GM23338 (cell line): ENCODE measurements around the gene RSPH1. TPM values are rescaled to one million over a fixed set of nuclear protein-coding genes. Genes with fewer than 3 reads are reported as not detected.

Experiments
- ATAC-seq: fragments of 200-7000 bp; cut with Tn5 transposase; 3 replicates; pipeline ENCODE4 v1.9.1; 2020
- DNase-seq: peaks from one replicate; pipeline ENCODE4 v3.0.0-alpha.2; 2015; ENCODE audit warnings: low spot score
- H2AFZ ChIP-seq: fragments of 200-600 bp; sonication (generic); 2 replicates; pipeline ENCODE4 v1.8.0; 2016; ENCODE audit warnings: antibody characterized with exemption, mild to moderate bottlenecking, moderate library complexity
- H3F3A ChIP-seq: fragments of 200-600 bp; sonication (generic); replicated peaks from 2 replicates; pipeline ENCODE4 v1.8.0; 2017; ENCODE audit warnings: antibody characterized with exemption, mixed run types, low read depth
- H3K27ac ChIP-seq: fragments of 200-600 bp; sonication (generic); 2 replicates; pipeline ENCODE4 v1.6.1; 2016; ENCODE audit warnings: low read depth
- H3K27me3 ChIP-seq: fragments of 200-600 bp; sonication (generic); 2 replicates; pipeline ENCODE4 v1.8.0; 2016; ENCODE audit warnings: mild to moderate bottlenecking, mixed run types, moderate library complexity; ENCODE audit not compliant: insufficient read depth
- H3K36me3 ChIP-seq: fragments of 200-600 bp; sonication (generic); 2 replicates; pipeline ENCODE4 v1.8.0; 2016; ENCODE audit warnings: mild to moderate bottlenecking; ENCODE audit not compliant: insufficient read depth
- H3K4me1 ChIP-seq: fragments of 200-600 bp; sonication (generic); 2 replicates; pipeline ENCODE4 v1.8.0; 2016; ENCODE audit warnings: mild to moderate bottlenecking, moderate library complexity; ENCODE audit not compliant: insufficient read depth
- H3K4me2 ChIP-seq: fragments of 200-600 bp; sonication (generic); 2 replicates; pipeline ENCODE4 v1.7.1; 2017; ENCODE audit warnings: mixed run types
- H3K4me3 ChIP-seq: fragments of 200-600 bp; sonication (generic); 2 replicates; pipeline ENCODE4 v1.6.1; 2016; ENCODE audit warnings: mixed run types
- H3K79me2 ChIP-seq: fragments of 200-600 bp; sonication (generic); replicated peaks from 2 replicates; pipeline ENCODE4 v1.8.0; 2017; ENCODE audit warnings: mild to moderate bottlenecking; ENCODE audit not compliant: insufficient read depth
- H3K9me2 ChIP-seq: fragments of 200-600 bp; sonication (generic); 2 replicates; pipeline ENCODE4 v1.8.0; 2017; ENCODE audit not compliant: insufficient read depth
- H4K20me1 ChIP-seq: fragments of 200-600 bp; sonication (generic); replicated peaks from 2 replicates; pipeline ENCODE4 v1.8.0; 2017; ENCODE audit warnings: mild to moderate bottlenecking; ENCODE audit not compliant: insufficient read depth
- H3K27ac Mint-ChIP-seq: 2 replicates; pipeline ENCODE4 v1.8.0; 2020; ENCODE audit warnings: inconsistent platforms, mild to moderate bottlenecking, moderate library complexity, mixed read lengths
- H3K27me3 Mint-ChIP-seq: 3 replicates; pipeline ENCODE4 v1.8.0; 2022; ENCODE audit warnings: low read depth, mild to moderate bottlenecking, moderate library complexity, mixed read lengths, inconsistent platforms; ENCODE audit not compliant: insufficient read depth, poor library complexity
- H3K36me3 Mint-ChIP-seq: 3 replicates; pipeline ENCODE4 v1.8.0; 2021; ENCODE audit warnings: low read depth, mild to moderate bottlenecking, inconsistent platforms, moderate library complexity, mixed read lengths
- H3K4me1 Mint-ChIP-seq: 3 replicates; pipeline ENCODE4 v1.8.0; 2020; ENCODE audit warnings: mild to moderate bottlenecking, inconsistent platforms, mixed read lengths
- H3K4me3 Mint-ChIP-seq: 3 replicates; pipeline ENCODE4 v1.8.0; 2021; ENCODE audit warnings: moderate library complexity, mild to moderate bottlenecking, inconsistent platforms, mixed read lengths
- H3K9me3 Mint-ChIP-seq: 3 replicates; pipeline ENCODE4 v1.8.0; 2020; ENCODE audit warnings: moderate library complexity, mild to moderate bottlenecking, inconsistent platforms, mixed read lengths
- CREB1 ChIP-seq: fragments of 250-450 bp; sonication (Bioruptor Pico); IDR thresholded peaks from 2 replicates; pipeline ENCODE4 v1.5.0; 2020; ENCODE audit warnings: low read depth, mild to moderate bottlenecking, moderate library complexity
- EZH2 ChIP-seq: fragments of 200-600 bp; sonication (generic); IDR thresholded peaks from one replicate; pipeline ENCODE4 v1.8.0; 2017; ENCODE audit warnings: antibody characterized with exemption, mild to moderate bottlenecking, low read depth; ENCODE audit not compliant: unreplicated experiment
- EZH2phosphoT487 ChIP-seq: fragments of 200-600 bp; sonication (generic); IDR thresholded peaks from one replicate; pipeline ENCODE4 v1.8.1; 2018; ENCODE audit warnings: antibody characterized with exemption; ENCODE audit not compliant: unreplicated experiment
- JUNB ChIP-seq: IDR thresholded peaks from one replicate; pipeline ENCODE4 v1.6.1; 2016; ENCODE audit warnings: antibody characterized with exemption; ENCODE audit not compliant: unreplicated experiment
- NANOG ChIP-seq: IDR thresholded peaks from 2 replicates; pipeline ENCODE4 v1.6.1; 2016; ENCODE audit warnings: antibody characterized with exemption, borderline replicate concordance
- POLR2AphosphoS5 ChIP-seq: IDR thresholded peaks from 2 replicates; pipeline ENCODE4 v1.6.1; 2016; ENCODE audit warnings: antibody characterized with exemption, low read depth
- STAT1 ChIP-seq: IDR thresholded peaks from one replicate; pipeline ENCODE4 v1.6.1; 2016; ENCODE audit warnings: antibody characterized with exemption; ENCODE audit not compliant: unreplicated experiment
- ZNF331 ChIP-seq: fragments of 250-450 bp; sonication (Bioruptor Pico); IDR thresholded peaks from 2 replicates; pipeline ENCODE4 v1.5.0; 2020; ENCODE audit warnings: low read depth, mild to moderate bottlenecking, moderate library complexity
- polyA plus RNA-seq: library from polyadenylated mRNA; unstranded; fragments of >200 nt; fragmentation: Nextera tagmentation; extraction: Ambion mirVana; gene quantifications from 2 replicates; pipeline ENCODE4 v1.2.1, GENCODE V29; 2016
- total RNA-seq: library from RNA; depleted of rRNA; stranded (reverse); fragments of >200 nt; shearing (Covaris generic); gene quantifications from 2 replicates; pipeline ENCODE4 v1.2.3, GENCODE V29; 2014
- TF ChIP-seq, protein P1 (sequence below): IDR thresholded peaks from 2 replicates; pipeline ENCODE4 v1.6.1; 2016; ENCODE audit warnings: antibody characterized with exemption
- TF ChIP-seq, protein P2 (sequence below): fragments of 250-450 bp; sonication (Bioruptor Pico); IDR thresholded peaks from 2 replicates; pipeline ENCODE4 v1.5.0; 2020; ENCODE audit warnings: mild to moderate bottlenecking, moderate library complexity
- TF ChIP-seq, protein P3 (sequence below), 2 experiments: fragments of 200-600 bp in 1 of 2; sonication (generic) in 1 of 2; conservative IDR thresholded peaks; 2 replicates each; pipeline versions ENCODE4 v1.5.1 to v1.6.1; 2016 to 2017; ENCODE audit warnings: antibody characterized with exemption in 2 of 2, low read depth in 2 of 2, mild to moderate bottlenecking in 2 of 2, moderate library complexity in 1 of 2

RSPH1 gene
- total and polyA plus RNA-seq, 2 experiments from 2014 or later, result 0.23 TPM; not detected in 1

DNA sequence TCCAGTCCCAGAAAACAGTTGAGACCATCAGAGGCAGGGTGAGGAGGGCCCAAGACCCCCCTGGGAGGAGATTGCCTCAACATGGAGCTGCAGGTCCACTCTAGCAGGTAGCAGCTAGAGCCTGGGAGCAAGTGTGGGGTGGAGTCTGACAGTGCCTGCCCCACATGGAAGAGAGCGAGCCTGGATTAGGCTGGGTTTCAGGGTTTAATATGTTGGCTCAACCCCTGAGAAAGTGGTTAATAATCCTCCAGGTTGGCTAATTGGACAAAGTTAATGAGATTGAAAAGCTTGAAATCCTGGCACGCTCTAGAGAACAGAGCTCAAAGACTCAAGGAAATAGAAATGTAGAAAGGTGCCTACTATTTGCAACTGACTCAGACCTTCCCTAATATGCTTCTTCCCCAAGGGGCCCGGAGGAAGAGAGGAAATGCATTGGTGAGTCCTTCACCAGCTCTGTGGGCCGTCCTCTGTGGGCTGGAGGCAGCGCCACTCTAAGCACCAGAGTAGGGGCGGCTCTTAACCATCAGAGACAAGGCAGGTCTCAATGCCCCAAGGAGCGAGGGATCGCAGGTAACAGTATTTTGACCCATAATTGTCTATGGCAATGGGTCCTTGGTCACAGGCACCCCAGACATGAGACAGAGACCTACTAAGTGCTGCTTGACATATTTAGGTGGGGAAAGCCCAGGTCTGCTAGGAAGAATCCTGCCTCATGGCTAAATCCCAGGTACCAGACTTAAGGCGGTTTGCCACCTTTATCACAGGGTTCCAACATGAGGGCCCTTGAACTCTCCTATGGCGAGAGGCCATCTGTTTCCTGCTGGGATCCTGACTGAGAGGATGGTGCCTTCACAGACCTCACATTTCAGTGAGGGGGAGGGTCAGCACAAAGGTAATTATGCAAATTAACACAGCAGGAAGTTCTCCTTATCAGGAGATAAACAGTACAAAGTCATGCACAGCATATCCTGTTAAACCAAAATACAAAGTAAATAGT lies 33.8 kb downstream of the RSPH1 start:
- H3K79me2 ChIP-seq, result no peaks in the 10 kb centered on the region
- DNase-seq, result peak; percentile 55
- H3K36me3 ChIP-seq, result no peaks in the 10 kb centered on the region
- H3K36me3 Mint-ChIP-seq, result peaks cover 7% of the 10 kb centered on the region; the same call in 2 of the 3 replicates
- no peak overlapping the region for H3K4me3 ChIP-seq
- no peaks in the 10 kb centered on the region for H4K20me1 ChIP-seq
- 0 out of 2 replicates have a peak overlapping the region, but pooled peaks have one; percentile 43 for H2AFZ ChIP-seq
- no peak overlapping the region for H3K27ac Mint-ChIP-seq
- peaks cover 18% of the 10 kb centered on the region for H3K4me1 ChIP-seq
- ATAC-seq, result peak; percentile 42
- H3F3A ChIP-seq, result no peaks in the 10 kb centered on the region
- TF ChIP-seq JUNB (no peak), CREB1 (CRISPR knock-in tag) (no peak), EZH2phosphoT487 (no peak), ZNF331 (CRISPR knock-in tag) (no peak)
- TF ChIP-seq, protein P1, sequence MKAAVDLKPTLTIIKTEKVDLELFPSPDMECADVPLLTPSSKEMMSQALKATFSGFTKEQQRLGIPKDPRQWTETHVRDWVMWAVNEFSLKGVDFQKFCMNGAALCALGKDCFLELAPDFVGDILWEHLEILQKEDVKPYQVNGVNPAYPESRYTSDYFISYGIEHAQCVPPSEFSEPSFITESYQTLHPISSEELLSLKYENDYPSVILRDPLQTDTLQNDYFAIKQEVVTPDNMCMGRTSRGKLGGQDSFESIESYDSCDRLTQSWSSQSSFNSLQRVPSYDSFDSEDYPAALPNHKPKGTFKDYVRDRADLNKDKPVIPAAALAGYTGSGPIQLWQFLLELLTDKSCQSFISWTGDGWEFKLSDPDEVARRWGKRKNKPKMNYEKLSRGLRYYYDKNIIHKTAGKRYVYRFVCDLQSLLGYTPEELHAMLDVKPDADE, result 0 out of 2 replicates have a peak, but pooled peaks have one; percentile 19
- no peak overlapping the region for H3K27ac ChIP-seq
- peaks cover 43% of the 10 kb centered on the region for H3K4me1 Mint-ChIP-seq
- peaks cover 19% of the 10 kb centered on the region for H3K9me3 Mint-ChIP-seq
- no peaks in the 10 kb centered on the region for H3K27me3 ChIP-seq
- H3K9me2 ChIP-seq, result peaks cover 5% of the 10 kb centered on the region; the same call in 1 of the 2 replicates
- peaks cover 11% of the 10 kb centered on the region for H3K27me3 Mint-ChIP-seq
- H3K4me2 ChIP-seq, result 0 out of 2 replicates have a peak overlapping the region, but pooled peaks have one; percentile 37
- no peak overlapping the region for H3K4me3 Mint-ChIP-seq

DNA sequence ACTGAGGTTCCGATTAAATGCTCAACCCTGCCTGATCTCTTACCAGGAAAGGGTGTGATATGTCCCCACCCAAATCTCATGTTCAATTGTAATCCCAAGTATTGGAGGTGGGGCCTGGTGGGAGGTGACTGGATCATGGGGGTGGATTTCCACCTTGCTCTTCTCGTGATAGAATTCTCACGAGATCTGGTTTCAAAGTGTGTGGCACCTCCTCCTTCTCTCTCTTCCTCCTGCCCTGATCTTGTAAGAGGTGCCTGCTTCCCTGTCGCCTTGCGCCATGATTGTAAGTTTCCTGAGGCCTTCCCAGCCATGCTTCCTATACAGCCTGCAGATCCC lies 34.9 kb downstream of the RSPH1 start:
- no peak overlapping the region for H3K4me2 ChIP-seq
- Mint-ChIP-seq H3K4me1 (peaks cover 43% of the 10 kb centered on the region), H3K4me3 (no peak overlapping the region; the same call in 2 of the 3 replicates), H3K27ac (no peak overlapping the region), H3K36me3 (peaks cover 7% of the 10 kb centered on the region; the same call in 2 of the 3 replicates), H3K27me3 (peaks cover 11% of the 10 kb centered on the region), H3K9me3 (peaks cover 19% of the 10 kb centered on the region)
- ATAC-seq (no peak), DNase-seq (no peak)
- H3F3A ChIP-seq, result no peaks in the 10 kb centered on the region
- no peak overlapping the region for H3K4me3 ChIP-seq
- no peaks in the 10 kb centered on the region for H3K27me3 ChIP-seq
- H3K4me1 ChIP-seq, result peaks cover 18% of the 10 kb centered on the region
- H3K27ac ChIP-seq, result no peak overlapping the region
- H3K9me2 ChIP-seq, result peaks cover 5% of the 10 kb centered on the region; the same call in 1 of the 2 replicates
- no peaks in the 10 kb centered on the region for H3K79me2 ChIP-seq
- H4K20me1 ChIP-seq, result no peaks in the 10 kb centered on the region
- no peaks in the 10 kb centered on the region for H3K36me3 ChIP-seq
- H2AFZ ChIP-seq, result no peak overlapping the region
- no peak for TF ChIP-seq CREB1 (CRISPR knock-in tag)
- TF ChIP-seq NANOG, result no peak
- TF ChIP-seq EZH2, result no peak
- no peak for TF ChIP-seq EZH2phosphoT487
- no peak for TF ChIP-seq POLR2AphosphoS5
- TF ChIP-seq, protein P2, sequence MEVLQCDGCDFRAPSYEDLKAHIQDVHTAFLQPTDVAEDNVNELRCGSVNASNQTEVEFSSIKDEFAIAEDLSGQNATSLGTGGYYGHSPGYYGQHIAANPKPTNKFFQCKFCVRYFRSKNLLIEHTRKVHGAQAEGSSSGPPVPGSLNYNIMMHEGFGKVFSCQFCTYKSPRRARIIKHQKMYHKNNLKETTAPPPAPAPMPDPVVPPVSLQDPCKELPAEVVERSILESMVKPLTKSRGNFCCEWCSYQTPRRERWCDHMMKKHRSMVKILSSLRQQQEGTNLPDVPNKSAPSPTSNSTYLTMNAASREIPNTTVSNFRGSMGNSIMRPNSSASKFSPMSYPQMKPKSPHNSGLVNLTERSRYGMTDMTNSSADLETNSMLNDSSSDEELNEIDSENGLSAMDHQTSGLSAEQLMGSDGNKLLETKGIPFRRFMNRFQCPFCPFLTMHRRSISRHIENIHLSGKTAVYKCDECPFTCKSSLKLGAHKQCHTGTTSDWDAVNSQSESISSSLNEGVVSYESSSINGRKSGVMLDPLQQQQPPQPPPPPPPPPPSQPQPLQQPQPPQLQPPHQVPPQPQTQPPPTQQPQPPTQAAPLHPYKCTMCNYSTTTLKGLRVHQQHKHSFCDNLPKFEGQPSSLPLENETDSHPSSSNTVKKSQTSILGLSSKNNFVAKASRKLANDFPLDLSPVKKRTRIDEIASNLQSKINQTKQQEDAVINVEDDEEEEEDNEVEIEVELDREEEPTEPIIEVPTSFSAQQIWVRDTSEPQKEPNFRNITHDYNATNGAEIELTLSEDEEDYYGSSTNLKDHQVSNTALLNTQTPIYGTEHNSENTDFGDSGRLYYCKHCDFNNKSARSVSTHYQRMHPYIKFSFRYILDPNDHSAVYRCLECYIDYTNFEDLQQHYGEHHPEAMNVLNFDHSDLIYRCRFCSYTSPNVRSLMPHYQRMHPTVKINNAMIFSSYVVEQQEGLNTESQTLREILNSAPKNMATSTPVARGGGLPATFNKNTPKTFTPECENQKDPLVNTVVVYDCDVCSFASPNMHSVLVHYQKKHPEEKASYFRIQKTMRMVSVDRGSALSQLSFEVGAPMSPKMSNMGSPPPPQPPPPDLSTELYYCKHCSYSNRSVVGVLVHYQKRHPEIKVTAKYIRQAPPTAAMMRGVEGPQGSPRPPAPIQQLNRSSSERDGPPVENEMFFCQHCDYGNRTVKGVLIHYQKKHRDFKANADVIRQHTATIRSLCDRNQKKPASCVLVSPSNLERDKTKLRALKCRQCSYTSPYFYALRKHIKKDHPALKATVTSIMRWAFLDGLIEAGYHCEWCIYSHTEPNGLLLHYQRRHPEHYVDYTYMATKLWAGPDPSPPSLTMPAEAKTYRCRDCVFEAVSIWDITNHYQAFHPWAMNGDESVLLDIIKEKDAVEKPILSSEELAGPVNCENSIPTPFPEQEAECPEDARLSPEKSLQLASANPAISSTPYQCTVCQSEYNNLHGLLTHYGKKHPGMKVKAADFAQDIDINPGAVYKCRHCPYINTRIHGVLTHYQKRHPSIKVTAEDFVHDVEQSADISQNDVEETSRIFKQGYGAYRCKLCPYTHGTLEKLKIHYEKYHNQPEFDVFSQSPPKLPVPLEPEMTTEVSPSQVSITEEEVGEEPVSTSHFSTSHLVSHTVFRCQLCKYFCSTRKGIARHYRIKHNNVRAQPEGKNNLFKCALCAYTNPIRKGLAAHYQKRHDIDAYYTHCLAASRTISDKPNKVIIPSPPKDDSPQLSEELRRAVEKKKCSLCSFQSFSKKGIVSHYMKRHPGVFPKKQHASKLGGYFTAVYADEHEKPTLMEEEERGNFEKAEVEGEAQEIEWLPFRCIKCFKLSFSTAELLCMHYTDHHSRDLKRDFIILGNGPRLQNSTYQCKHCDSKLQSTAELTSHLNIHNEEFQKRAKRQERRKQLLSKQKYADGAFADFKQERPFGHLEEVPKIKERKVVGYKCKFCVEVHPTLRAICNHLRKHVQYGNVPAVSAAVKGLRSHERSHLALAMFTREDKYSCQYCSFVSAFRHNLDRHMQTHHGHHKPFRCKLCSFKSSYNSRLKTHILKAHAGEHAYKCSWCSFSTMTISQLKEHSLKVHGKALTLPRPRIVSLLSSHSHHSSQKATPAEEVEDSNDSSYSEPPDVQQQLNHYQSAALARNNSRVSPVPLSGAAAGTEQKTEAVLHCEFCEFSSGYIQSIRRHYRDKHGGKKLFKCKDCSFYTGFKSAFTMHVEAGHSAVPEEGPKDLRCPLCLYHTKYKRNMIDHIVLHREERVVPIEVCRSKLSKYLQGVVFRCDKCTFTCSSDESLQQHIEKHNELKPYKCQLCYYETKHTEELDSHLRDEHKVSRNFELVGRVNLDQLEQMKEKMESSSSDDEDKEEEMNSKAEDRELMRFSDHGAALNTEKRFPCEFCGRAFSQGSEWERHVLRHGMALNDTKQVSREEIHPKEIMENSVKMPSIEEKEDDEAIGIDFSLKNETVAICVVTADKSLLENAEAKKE (CRISPR knock-in tag), result no peak
- no peak for TF ChIP-seq STAT1
- TF ChIP-seq JUNB, result no peak
- TF ChIP-seq, protein P3, sequence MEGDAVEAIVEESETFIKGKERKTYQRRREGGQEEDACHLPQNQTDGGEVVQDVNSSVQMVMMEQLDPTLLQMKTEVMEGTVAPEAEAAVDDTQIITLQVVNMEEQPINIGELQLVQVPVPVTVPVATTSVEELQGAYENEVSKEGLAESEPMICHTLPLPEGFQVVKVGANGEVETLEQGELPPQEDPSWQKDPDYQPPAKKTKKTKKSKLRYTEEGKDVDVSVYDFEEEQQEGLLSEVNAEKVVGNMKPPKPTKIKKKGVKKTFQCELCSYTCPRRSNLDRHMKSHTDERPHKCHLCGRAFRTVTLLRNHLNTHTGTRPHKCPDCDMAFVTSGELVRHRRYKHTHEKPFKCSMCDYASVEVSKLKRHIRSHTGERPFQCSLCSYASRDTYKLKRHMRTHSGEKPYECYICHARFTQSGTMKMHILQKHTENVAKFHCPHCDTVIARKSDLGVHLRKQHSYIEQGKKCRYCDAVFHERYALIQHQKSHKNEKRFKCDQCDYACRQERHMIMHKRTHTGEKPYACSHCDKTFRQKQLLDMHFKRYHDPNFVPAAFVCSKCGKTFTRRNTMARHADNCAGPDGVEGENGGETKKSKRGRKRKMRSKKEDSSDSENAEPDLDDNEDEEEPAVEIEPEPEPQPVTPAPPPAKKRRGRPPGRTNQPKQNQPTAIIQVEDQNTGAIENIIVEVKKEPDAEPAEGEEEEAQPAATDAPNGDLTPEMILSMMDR (conservative IDR thresholded peaks at IDR 0.05; ENCODE audit: low read depth in 2 of 2), result no peak
